GM12878 (cell line): ENCODE data around the gene SLC5A8. TPM values are rescaled to one million over a fixed set of nuclear protein-coding genes. Genes with fewer than 3 reads are reported as not detected.

Source experiments
- ATAC-seq: fragments of 200-7000 bp; cut with Tn5 transposase; 3 replicates; pipeline ENCODE4 v1.9.1; 2020; ENCODE audit warnings: mild to moderate bottlenecking, moderate library complexity
- BruUV-seq: library from RNA; stranded (reverse); fragments of 400-500 nt; replicated peaks from 2 replicates; lab custom pipeline; 2021; lab: Mats Ljungman, UMichigan
- CTCF ChIA-PET: fragments of 300-600 bp; sonication (Branson Sonifier 250); formaldehyde crosslinking; extraction: SDS; loops from one replicate; lab custom pipeline; 2021; ENCODE audit warnings: inconsistent platforms; lab: Yijun Ruan, JAX
- POLR2A ChIA-PET: fragments of 350-600 bp; formaldehyde crosslinking; extraction: SDS; loops from one replicate; lab custom pipeline; 2021; ENCODE audit warnings: inconsistent platforms; lab: Charles Lee
- RAD21 ChIA-PET: fragments of 300-600 bp; sonication (Branson Sonifier 250); formaldehyde crosslinking; loops from one replicate; lab custom pipeline; 2023; ENCODE audit warnings: antibody characterized with exemption; ENCODE audit not compliant: unreplicated experiment; lab: Charles Lee
- SMC1A ChIA-PET: fragments of 300-600 bp; sonication (Branson Sonifier 250); formaldehyde crosslinking; loops from one replicate; lab custom pipeline; 2023; ENCODE audit not compliant: unreplicated experiment, uncharacterized antibody; lab: Charles Lee
- DNase-seq: peaks from one replicate; pipeline ENCODE4 v3.0.0-alpha.2; 2011; ENCODE audit warnings: low read depth, low spot score
- FAIRE-seq: peaks from 3 replicates; lab custom pipeline; 2011; peaks lifted over from hg19 to GRCh38; lab: Jason Lieb, UNC
- H2AFZ ChIP-seq: 2 replicates; pipeline ENCODE4 v1.6.0; 2011; ENCODE audit warnings: low read depth, low read length, control low read depth; ENCODE audit not compliant: control insufficient read depth
- H3K27ac ChIP-seq: 2 replicates; pipeline ENCODE4 v1.5.1; 2011; ENCODE audit warnings: control low read depth; ENCODE audit not compliant: control insufficient read depth, insufficient read depth
- H3K27me3 ChIP-seq, 2 experiments: replicated peaks in 1 of 2; 2 replicates each; pipeline versions ENCODE4 v1.6.0 to v1.6.1; 2011; ENCODE audit warnings: low read length in 1 of 2; ENCODE audit not compliant: control insufficient read depth in 2 of 2, insufficient read depth in 2 of 2
- H3K36me3 ChIP-seq, 2 experiments: 2 replicates each; pipeline ENCODE4 v1.5.1; 2011; ENCODE audit warnings: low read length in 1 of 2; ENCODE audit not compliant: control insufficient read depth in 2 of 2, insufficient read depth in 2 of 2
- H3K4me1 ChIP-seq: 2 replicates; pipeline ENCODE4 v1.6.1; 2011; ENCODE audit warnings: mild to moderate bottlenecking, low read length, moderate library complexity, mixed read lengths; ENCODE audit not compliant: control insufficient read depth, insufficient read depth
- H3K4me2 ChIP-seq: 2 replicates; pipeline ENCODE4 v1.6.0; 2011; ENCODE audit warnings: control low read depth; ENCODE audit not compliant: control insufficient read depth, insufficient read depth
- H3K4me3 ChIP-seq: fragments of 200-600 bp; sonication (generic); 2 replicates; pipeline ENCODE4 v1.5.1; 2016
- H3K79me2 ChIP-seq: 2 replicates; pipeline ENCODE4 v1.6.0; 2011; ENCODE audit warnings: low read length; ENCODE audit not compliant: control insufficient read depth, insufficient read depth
- H3K9ac ChIP-seq: 2 replicates; pipeline ENCODE4 v1.8.0; 2011; ENCODE audit warnings: low read length, control low read depth, mixed read lengths; ENCODE audit not compliant: control insufficient read depth, insufficient read depth
- H3K9me3 ChIP-seq: replicated peaks from 3 replicates; pipeline ENCODE4 v1.5.1; 2011; ENCODE audit warnings: mild to moderate bottlenecking, low read length; ENCODE audit not compliant: control insufficient read depth, insufficient read depth
- H4K20me1 ChIP-seq: 2 replicates; pipeline ENCODE4 v1.6.0; 2011; ENCODE audit not compliant: control insufficient read depth, insufficient read depth
- ATF7 ChIP-seq: fragments of 450-650 bp; IDR thresholded peaks from 2 replicates; pipeline ENCODE4 v1.6.1; 2016; ENCODE audit warnings: low read depth, mild to moderate bottlenecking
- FOXK2 ChIP-seq: fragments of 450-650 bp; IDR thresholded peaks from 2 replicates; pipeline ENCODE4 v1.6.1; 2017; ENCODE audit warnings: mild to moderate bottlenecking, moderate library complexity
- NR2F1 ChIP-seq: fragments of 450-650 bp; conservative IDR thresholded peaks from 2 replicates; pipeline ENCODE4 v1.6.1; 2017; ENCODE audit warnings: mild to moderate bottlenecking
- POLR2AphosphoS2 ChIP-seq: IDR thresholded peaks from 2 replicates; pipeline ENCODE4 v1.6.1; 2011; ENCODE audit warnings: low read depth, mild to moderate bottlenecking, low read length, improper control_type of control experiment, moderate library complexity
- POLR2AphosphoS5 ChIP-seq: IDR thresholded peaks from 2 replicates; pipeline ENCODE4 v1.6.1; 2011; ENCODE audit warnings: mild to moderate bottlenecking, low read length, inconsistent platforms
- RCOR1 ChIP-seq: conservative IDR thresholded peaks from 2 replicates; pipeline ENCODE4 v1.6.1; 2012; ENCODE audit warnings: low read depth, low read length, improper control_type of control experiment
- SUPT20H ChIP-seq: IDR thresholded peaks from 2 replicates; pipeline ENCODE4 v1.6.1; 2011; ENCODE audit warnings: low read depth, mild to moderate bottlenecking, low read length, moderate library complexity, borderline replicate concordance; ENCODE audit not compliant: control insufficient read depth
- WGBS: methylation state at CpG from one replicate; pipeline ENCODE4 v1.1.6; 2016; ENCODE audit warnings: low lambda C conversion rate; ENCODE audit not compliant: insufficient replicate concordance, insufficient coverage; ENCODE audit errors: missing lambda C conversion rate; 5-methylcytosine and 5-hydroxymethylcytosine counted together
- in situ Hi-C: fragments of 300-500 bp; cut with MboI; formaldehyde crosslinking; loops from 9 replicates; pipeline ENCODE4 v1.14.3; 2018; ENCODE audit warnings: mixed read lengths
- intact Hi-C: fragments of 100-400 bp; cut with micrococcal nuclease; formaldehyde crosslinking; loops from one replicate; pipeline ENCODE4 v1.14.2; 2022; ENCODE audit not compliant: unreplicated experiment
- polyA plus RNA-seq, 11 experiments: library from polyadenylated mRNA; depleted of rRNA in 4 of 11; unstranded in 6 of 11; stranded (reverse) in 5 of 11; fragments of >200 nt; fragmentation: Nextera tagmentation in 4 of 11; fragmentation: Illumina TruSeq in 1 of 11; extraction: Ambion mirVana in 4 of 11; extraction: Trizol in 1 of 11; gene quantifications; 1 replicate in 1 of 11; 2 replicates in 10 of 11; pipeline versions ENCODE4 v1.2.1 to v1.2.3, GENCODE V29; 2011 to 2016; ENCODE audit warnings: inconsistent platforms in 2 of 11, missing spikeins in 2 of 11, low read depth in 1 of 11
- total RNA-seq, 4 experiments: library from RNA; depleted of rRNA in 3 of 4; stranded (reverse); fragments of >200 nt in 3 of 4; fragmentation: Illumina TruSeq in 1 of 4; extraction: Trizol in 1 of 4; gene quantifications; 2 replicates each; pipeline versions ENCODE4 v1.2.1 to v1.2.3, GENCODE V29; 2013 to 2021
- TF ChIP-seq, protein P1 (sequence below): IDR thresholded peaks from 2 replicates; pipeline ENCODE4 v1.6.1; 2012; ENCODE audit warnings: mild to moderate bottlenecking, low read depth, low read length

Gene SLC5A8
- total and polyA plus RNA-seq, 10 of the 15 experiments (the other 5 are each of a cell fraction or from before 2014, with no cell fraction given), result not detected

DNA sequence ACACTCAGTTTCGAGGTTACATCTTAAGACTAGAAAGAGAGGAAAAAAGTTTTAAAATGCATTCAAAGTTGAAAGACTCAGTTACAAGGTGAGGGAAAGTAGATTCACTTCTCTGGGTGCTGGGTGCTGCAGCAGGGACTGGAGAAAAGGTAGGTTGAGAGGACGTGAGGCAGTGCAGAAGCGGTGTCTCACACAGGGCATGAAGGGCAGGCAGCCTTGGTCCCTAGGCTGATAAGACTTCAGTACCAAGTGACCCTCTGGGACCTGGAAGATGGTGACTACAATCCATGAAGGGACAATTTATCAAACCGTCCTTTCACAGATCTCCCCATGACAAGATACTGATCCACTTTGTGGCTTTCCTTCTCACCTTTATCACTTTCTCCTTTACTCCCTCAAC is 47.3 kb upstream of the SLC5A8 start:
- FAIRE-seq (no peak), ATAC-seq (no peak), DNase-seq (no peak)
- Histone ChIP-seq H3K27me3 (no peaks in the 10 kb centered on the region), H2AFZ (no peak overlapping the region), H3K4me1 (no peaks in the 10 kb centered on the region), H3K9me3 (no peaks in the 10 kb centered on the region), H3K4me2 (no peak overlapping the region), H3K79me2 (no peaks in the 10 kb centered on the region), H3K27ac (no peak overlapping the region), H3K36me3 (no peaks in the 10 kb centered on the region), H3K4me3 (no peak overlapping the region), H4K20me1 (no peaks in the 10 kb centered on the region), H3K9ac (no peak overlapping the region)
- ChIA-PET SMC1A (no interaction called here), POLR2A (no interaction called here), RAD21 (no interaction called here), CTCF (no interaction called here)
- no TSS peak for BruUV-seq
- in situ Hi-C loops, result no loop called here
- WGBS, result 23% methylated on average over 4 of the region's 4 CpGs
- intact Hi-C loops, result no loop called here
- no peak for TF ChIP-seq POLR2AphosphoS5
- TF ChIP-seq FOXK2, result no peak
- TF ChIP-seq SUPT20H, result no peak
- no peak for TF ChIP-seq POLR2AphosphoS2
- TF ChIP-seq RCOR1, result no peak
- TF ChIP-seq, protein P1, sequence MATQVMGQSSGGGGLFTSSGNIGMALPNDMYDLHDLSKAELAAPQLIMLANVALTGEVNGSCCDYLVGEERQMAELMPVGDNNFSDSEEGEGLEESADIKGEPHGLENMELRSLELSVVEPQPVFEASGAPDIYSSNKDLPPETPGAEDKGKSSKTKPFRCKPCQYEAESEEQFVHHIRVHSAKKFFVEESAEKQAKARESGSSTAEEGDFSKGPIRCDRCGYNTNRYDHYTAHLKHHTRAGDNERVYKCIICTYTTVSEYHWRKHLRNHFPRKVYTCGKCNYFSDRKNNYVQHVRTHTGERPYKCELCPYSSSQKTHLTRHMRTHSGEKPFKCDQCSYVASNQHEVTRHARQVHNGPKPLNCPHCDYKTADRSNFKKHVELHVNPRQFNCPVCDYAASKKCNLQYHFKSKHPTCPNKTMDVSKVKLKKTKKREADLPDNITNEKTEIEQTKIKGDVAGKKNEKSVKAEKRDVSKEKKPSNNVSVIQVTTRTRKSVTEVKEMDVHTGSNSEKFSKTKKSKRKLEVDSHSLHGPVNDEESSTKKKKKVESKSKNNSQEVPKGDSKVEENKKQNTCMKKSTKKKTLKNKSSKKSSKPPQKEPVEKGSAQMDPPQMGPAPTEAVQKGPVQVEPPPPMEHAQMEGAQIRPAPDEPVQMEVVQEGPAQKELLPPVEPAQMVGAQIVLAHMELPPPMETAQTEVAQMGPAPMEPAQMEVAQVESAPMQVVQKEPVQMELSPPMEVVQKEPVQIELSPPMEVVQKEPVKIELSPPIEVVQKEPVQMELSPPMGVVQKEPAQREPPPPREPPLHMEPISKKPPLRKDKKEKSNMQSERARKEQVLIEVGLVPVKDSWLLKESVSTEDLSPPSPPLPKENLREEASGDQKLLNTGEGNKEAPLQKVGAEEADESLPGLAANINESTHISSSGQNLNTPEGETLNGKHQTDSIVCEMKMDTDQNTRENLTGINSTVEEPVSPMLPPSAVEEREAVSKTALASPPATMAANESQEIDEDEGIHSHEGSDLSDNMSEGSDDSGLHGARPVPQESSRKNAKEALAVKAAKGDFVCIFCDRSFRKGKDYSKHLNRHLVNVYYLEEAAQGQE, result no peak
- no peak for TF ChIP-seq ATF7
- TF ChIP-seq NR2F1, result no peak
